ENCODE results near the gene ARSB.

The ARSB gene

DNA sequence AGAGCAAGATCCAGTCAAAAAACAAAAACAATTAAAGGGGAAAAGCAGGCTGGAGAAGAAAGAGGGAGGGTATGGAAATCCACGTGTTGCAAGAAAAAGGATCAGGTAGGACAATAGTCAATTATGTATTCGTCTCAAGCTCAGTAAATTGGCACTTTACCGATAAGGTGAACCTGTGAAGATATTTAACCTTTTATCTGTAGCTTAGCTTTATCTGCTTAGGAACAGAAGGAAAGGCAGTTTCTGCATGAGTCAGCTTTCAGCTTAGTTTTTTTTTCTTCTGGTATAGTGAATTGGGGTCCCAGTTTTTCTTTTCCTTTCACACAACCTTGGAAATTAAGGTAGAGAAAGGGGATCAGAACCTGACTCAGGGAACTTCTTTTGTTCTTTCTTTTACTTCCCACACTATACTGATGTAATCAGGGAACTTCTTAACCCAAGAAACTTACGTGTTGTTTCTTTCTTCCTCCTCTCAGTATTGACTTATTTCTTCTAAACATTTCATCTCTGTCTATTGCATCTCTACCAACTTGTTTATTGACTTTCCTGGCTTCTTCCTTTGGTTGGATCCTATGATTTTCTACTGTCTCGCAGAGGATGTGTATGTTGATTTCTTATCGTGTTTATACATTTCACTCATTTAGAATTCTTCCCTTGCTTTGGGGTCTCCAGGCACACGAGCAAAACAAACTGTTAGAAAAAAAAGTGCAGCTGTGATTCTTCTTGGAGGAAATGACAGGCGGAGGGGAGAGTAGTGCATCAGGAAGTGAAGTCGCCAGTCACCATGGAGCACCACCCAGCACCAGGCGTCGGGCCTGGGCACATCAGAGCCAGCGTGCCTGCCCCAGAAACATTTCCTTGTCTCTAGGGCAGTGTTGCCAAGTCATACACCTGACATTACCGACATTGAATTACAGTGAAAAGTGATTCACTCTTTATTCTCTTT, 213.6 kb downstream of the ARSB start:
- H3K27ac ChIP-seq (ENCODE audit: low read length, poor library complexity, severe bottlenecking): no peak overlapping the region
- H3K27me3 ChIP-seq (ENCODE audit: control insufficient read depth in 1 of 2, insufficient read depth in 1 of 2, low read length in 2 of 2): no peaks in the 10 kb centered on the region
- peak overlapping the region in 1 of 2 experiments; percentile 84 for H3K18ac ChIP-seq (ENCODE audit: low read depth in 1 of 2, low read length in 2 of 2)
- peak overlapping the region in 1 of 2 experiments; percentile 90 for H3K14ac ChIP-seq (ENCODE audit: low read length in 2 of 2)
- no peak overlapping the region for H2AFZ ChIP-seq (ENCODE audit: low read depth, low read length)
- peaks cover under 1% of the 10 kb centered on the region for H3K9me3 ChIP-seq (ENCODE audit: control insufficient read depth, low read length)
- no peak overlapping the region for H2BK120ac ChIP-seq (ENCODE audit: low read depth, low read length)
- no peak overlapping the region for H3K4me2 ChIP-seq (ENCODE audit: low read length, poor library complexity, severe bottlenecking)
- no peaks in the 10 kb centered on the region for H3K36me3 ChIP-seq (ENCODE audit: control insufficient read depth in 1 of 2, insufficient read depth in 2 of 2, low read depth in 1 of 2, low read length in 2 of 2)
- H4K8ac ChIP-seq (ENCODE audit: low read length): peak overlapping the region; percentile 30
- peaks cover 6% of the 10 kb centered on the region for H3K4me1 ChIP-seq (ENCODE audit: control insufficient read depth, insufficient read depth, low read depth, low read length)
- H3K23ac ChIP-seq (ENCODE audit: low read length in 2 of 2): no peak overlapping the region
- no peaks in the 10 kb centered on the region for H3K79me1 ChIP-seq (replicated peaks; ENCODE audit: low read length, poor library complexity, severe bottlenecking)
- no peak overlapping the region for H2AK5ac ChIP-seq (ENCODE audit: low read length, severe bottlenecking)
- WGBS: 36% methylated on average over 10 of the region's 13 CpGs
- no peak overlapping the region for H4K91ac ChIP-seq (ENCODE audit: low read length)
- H2BK5ac ChIP-seq (ENCODE audit: low read depth, low read length, poor library complexity, severe bottlenecking): no peak overlapping the region
- no peak overlapping the region for H3K9ac ChIP-seq (ENCODE audit: low read length)
- H3K4ac ChIP-seq (ENCODE audit: low read depth in 1 of 2, low read length in 2 of 2): peak overlapping the region in 1 of 2 experiments; percentile 58
- no peak overlapping the region for H3K4me3 ChIP-seq (ENCODE audit: insufficient read depth in 1 of 2, low read depth in 1 of 2, low read length in 2 of 2)
- peak; percentile 30 for DNase-seq
- H2BK15ac ChIP-seq (ENCODE audit: low read depth, poor library complexity, severe bottlenecking): no peak overlapping the region
- peak overlapping the region; percentile 83 to 88 for H2BK12ac ChIP-seq (ENCODE audit: low read length in 2 of 2)

DNA sequence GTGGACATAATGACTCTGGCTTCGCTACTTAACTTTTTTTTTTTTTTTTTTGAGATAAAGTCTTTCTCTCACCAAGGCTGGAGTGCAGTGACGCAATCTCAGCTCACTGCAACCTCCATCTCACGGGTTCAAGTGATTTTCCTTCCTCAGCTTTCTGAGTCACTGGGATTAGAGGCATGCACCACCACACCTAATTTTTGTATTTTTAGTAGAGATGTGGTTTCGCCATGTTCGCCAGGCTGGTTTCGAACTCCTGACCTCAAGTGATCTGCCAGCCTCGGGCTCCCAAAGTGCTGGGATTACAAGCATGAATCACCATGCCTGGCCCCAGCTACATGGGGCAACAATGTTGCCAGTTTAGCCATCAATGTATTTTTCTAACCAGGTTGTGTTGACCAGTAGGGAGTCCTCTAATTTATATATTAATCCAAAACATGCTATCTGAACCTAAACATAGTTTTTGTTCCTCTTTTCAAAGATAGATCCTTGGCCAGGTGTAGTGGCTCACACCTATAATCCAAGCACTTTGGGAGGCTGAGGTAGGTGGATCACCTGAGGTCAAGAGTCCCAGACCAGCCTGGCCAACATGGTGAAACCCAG, 216.2 kb downstream of the ARSB start:
- H3K9me3 ChIP-seq (ENCODE audit: control insufficient read depth, low read length): no peaks in the 10 kb centered on the region
- no peak overlapping the region for H3K4me3 ChIP-seq (ENCODE audit: insufficient read depth in 1 of 2, low read depth in 1 of 2, low read length in 2 of 2)
- WGBS: 96% methylated on average over 6 of the region's 7 CpGs
- H2BK120ac ChIP-seq (ENCODE audit: low read depth, low read length): no peak overlapping the region
- peaks cover 6 to 19% of the 10 kb centered on the region in 2 experiments for H3K27me3 ChIP-seq (ENCODE audit: control insufficient read depth in 1 of 2, insufficient read depth in 1 of 2, low read length in 2 of 2)
- no peak overlapping the region for H4K8ac ChIP-seq (ENCODE audit: low read length)
- no peak overlapping the region for H3K14ac ChIP-seq (ENCODE audit: low read length in 2 of 2)
- H4K91ac ChIP-seq (ENCODE audit: low read length): no peak overlapping the region
- H2BK15ac ChIP-seq (ENCODE audit: low read depth, poor library complexity, severe bottlenecking): no peak overlapping the region
- H3K79me1 ChIP-seq (replicated peaks; ENCODE audit: low read length, poor library complexity, severe bottlenecking): no peaks in the 10 kb centered on the region
- H3K23ac ChIP-seq (ENCODE audit: low read length in 2 of 2): no peak overlapping the region
- no peak overlapping the region for H3K27ac ChIP-seq (ENCODE audit: low read length, poor library complexity, severe bottlenecking)
- H2AFZ ChIP-seq (ENCODE audit: low read depth, low read length): no peak overlapping the region
- H3K4me1 ChIP-seq (ENCODE audit: control insufficient read depth, insufficient read depth, low read depth, low read length): peaks cover 6% of the 10 kb centered on the region
- no peak overlapping the region for H3K9ac ChIP-seq (ENCODE audit: low read length)
- no peak overlapping the region for H3K4ac ChIP-seq (ENCODE audit: low read depth in 1 of 2, low read length in 2 of 2)
- no peak overlapping the region for H2BK5ac ChIP-seq (ENCODE audit: low read depth, low read length, poor library complexity, severe bottlenecking)
- no peak overlapping the region for H2AK5ac ChIP-seq (ENCODE audit: low read length, severe bottlenecking)
- no peaks in the 10 kb centered on the region for H3K36me3 ChIP-seq (ENCODE audit: control insufficient read depth in 1 of 2, insufficient read depth in 2 of 2, low read depth in 1 of 2, low read length in 2 of 2)
- no peak overlapping the region for H2BK12ac ChIP-seq (ENCODE audit: low read length in 2 of 2)
- no peak overlapping the region for H3K4me2 ChIP-seq (ENCODE audit: low read length, poor library complexity, severe bottlenecking)
- no peak overlapping the region for H3K18ac ChIP-seq (ENCODE audit: low read depth in 1 of 2, low read length in 2 of 2)
- no peak for DNase-seq

DNA sequence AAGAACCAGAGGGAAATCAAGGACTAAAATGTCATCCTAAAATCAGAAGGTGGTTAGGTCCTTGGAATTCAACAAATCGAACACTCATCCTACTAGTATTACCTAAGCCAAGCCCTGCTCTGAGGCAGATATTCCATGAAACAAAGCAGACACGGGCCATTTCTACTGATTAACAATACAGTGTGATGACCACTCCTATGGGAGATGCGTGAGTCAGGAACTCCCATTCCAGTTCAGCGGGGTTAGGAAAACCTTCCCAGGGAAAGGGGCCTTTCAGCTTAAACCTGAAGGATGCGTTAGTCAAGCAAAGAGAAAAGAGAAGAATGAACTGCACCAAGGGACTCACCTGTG, 218.7 kb downstream of the ARSB start:
- WGBS: 81% methylated on average over 5 of the region's 5 CpGs
- no peak overlapping the region for H4K8ac ChIP-seq (ENCODE audit: low read length)

DNA sequence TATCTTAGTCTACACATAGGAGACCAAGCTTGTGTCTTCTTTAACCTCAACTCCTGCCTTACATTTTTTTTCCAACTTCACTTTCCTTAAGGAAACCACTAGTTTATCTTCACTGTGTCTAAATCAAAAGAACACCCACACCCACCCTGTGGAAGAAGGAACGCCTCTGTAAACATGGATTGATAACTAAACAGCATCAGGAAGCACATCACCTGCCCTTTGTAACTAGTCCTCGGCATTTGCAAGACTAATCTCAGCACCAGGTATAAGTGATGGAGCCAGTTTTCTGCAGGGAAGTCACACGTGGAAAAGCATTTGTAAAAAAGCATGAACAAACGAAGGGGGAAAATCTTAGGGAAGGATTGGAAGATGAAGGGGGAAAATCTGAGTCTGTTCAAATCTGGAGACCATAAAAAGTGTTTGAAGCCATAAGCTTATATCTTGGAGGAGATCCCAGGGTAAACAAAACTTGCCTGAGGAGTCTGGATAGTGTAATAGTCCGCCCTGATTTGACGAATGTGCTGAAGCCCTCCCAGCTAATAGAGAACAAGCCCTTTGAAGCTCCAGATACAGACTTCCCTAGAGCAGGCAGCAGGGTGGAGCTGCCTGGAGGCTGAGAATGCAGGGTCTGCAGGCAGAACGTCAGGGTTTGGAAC, 219.2 kb downstream of the ARSB start:
- Histone ChIP-seq H3K4me3 (ENCODE audit: insufficient read depth in 1 of 2, low read depth in 1 of 2, low read length in 2 of 2) (no peak overlapping the region), H3K14ac (ENCODE audit: low read length in 2 of 2) (no peak overlapping the region), H3K9me3 (ENCODE audit: control insufficient read depth, low read length) (no peaks in the 10 kb centered on the region), H2BK120ac (ENCODE audit: low read depth, low read length) (no peak overlapping the region), H4K8ac (ENCODE audit: low read length) (no peak overlapping the region), H3K4ac (ENCODE audit: low read depth in 1 of 2, low read length in 2 of 2) (no peak overlapping the region), H4K91ac (ENCODE audit: low read length) (no peak overlapping the region), H3K27me3 (ENCODE audit: control insufficient read depth in 1 of 2, insufficient read depth in 1 of 2, low read length in 2 of 2) (peaks cover 10 to 26% of the 10 kb centered on the region in 2 experiments), H3K18ac (ENCODE audit: low read depth in 1 of 2, low read length in 2 of 2) (peak overlapping the region in 1 of 2 experiments; percentile 46), H3K23ac (ENCODE audit: low read length in 2 of 2) (no peak overlapping the region), H2BK15ac (ENCODE audit: low read depth, poor library complexity, severe bottlenecking) (no peak overlapping the region), H2AK5ac (ENCODE audit: low read length, severe bottlenecking) (no peak overlapping the region), H3K4me1 (ENCODE audit: control insufficient read depth, insufficient read depth, low read depth, low read length) (peaks cover 1% of the 10 kb centered on the region), H2BK12ac (ENCODE audit: low read length in 2 of 2) (no peak overlapping the region), H3K36me3 (ENCODE audit: control insufficient read depth in 1 of 2, insufficient read depth in 2 of 2, low read depth in 1 of 2, low read length in 2 of 2) (no peaks in the 10 kb centered on the region), H2BK5ac (ENCODE audit: low read depth, low read length, poor library complexity, severe bottlenecking) (no peak overlapping the region), H3K27ac (ENCODE audit: low read length, poor library complexity, severe bottlenecking) (no peak overlapping the region), H3K79me1 (replicated peaks; ENCODE audit: low read length, poor library complexity, severe bottlenecking) (no peaks in the 10 kb centered on the region), H3K4me2 (ENCODE audit: low read length, poor library complexity, severe bottlenecking) (no peak overlapping the region), H2AFZ (ENCODE audit: low read depth, low read length) (no peak overlapping the region), H3K9ac (ENCODE audit: low read length) (peak overlapping the region; percentile 40)
- peak; percentile 48 for DNase-seq
- 30% methylated on average over 7 of the region's 7 CpGs for WGBS

More for the DNA sequence above, 218.7 kb downstream of the ARSB start:
- Histone ChIP-seq H3K4me1 (ENCODE audit: control insufficient read depth, insufficient read depth, low read depth, low read length) (peaks cover 1% of the 10 kb centered on the region), H3K23ac (ENCODE audit: low read length in 2 of 2) (no peak overlapping the region), H3K18ac (ENCODE audit: low read depth in 1 of 2, low read length in 2 of 2) (peak overlapping the region in 1 of 2 experiments; percentile 46), H3K27me3 (ENCODE audit: control insufficient read depth in 1 of 2, insufficient read depth in 1 of 2, low read length in 2 of 2) (peaks cover 10 to 26% of the 10 kb centered on the region in 2 experiments), H2BK120ac (ENCODE audit: low read depth, low read length) (no peak overlapping the region), H3K4me3 (ENCODE audit: insufficient read depth in 1 of 2, low read depth in 1 of 2, low read length in 2 of 2) (no peak overlapping the region), H3K4me2 (ENCODE audit: low read length, poor library complexity, severe bottlenecking) (no peak overlapping the region), H4K91ac (ENCODE audit: low read length) (no peak overlapping the region), H2BK5ac (ENCODE audit: low read depth, low read length, poor library complexity, severe bottlenecking) (no peak overlapping the region), H2AK5ac (ENCODE audit: low read length, severe bottlenecking) (no peak overlapping the region), H2BK12ac (ENCODE audit: low read length in 2 of 2) (no peak overlapping the region), H3K9ac (ENCODE audit: low read length) (peak overlapping the region; percentile 40), H2BK15ac (ENCODE audit: low read depth, poor library complexity, severe bottlenecking) (no peak overlapping the region), H3K14ac (ENCODE audit: low read length in 2 of 2) (no peak overlapping the region), H3K79me1 (replicated peaks; ENCODE audit: low read length, poor library complexity, severe bottlenecking) (no peaks in the 10 kb centered on the region), H3K9me3 (ENCODE audit: control insufficient read depth, low read length) (no peaks in the 10 kb centered on the region), H2AFZ (ENCODE audit: low read depth, low read length) (no peak overlapping the region), H3K27ac (ENCODE audit: low read length, poor library complexity, severe bottlenecking) (no peak overlapping the region), H3K4ac (ENCODE audit: low read depth in 1 of 2, low read length in 2 of 2) (no peak overlapping the region), H3K36me3 (ENCODE audit: control insufficient read depth in 1 of 2, insufficient read depth in 2 of 2, low read depth in 1 of 2, low read length in 2 of 2) (no peaks in the 10 kb centered on the region)
- peak; percentile 29 for DNase-seq
